Breast epithelium (tissue), 4 donors: ENCODE results near the gene TMEM163. TPM values are rescaled to one million over a fixed set of nuclear protein-coding genes. Genes with fewer than 3 reads are reported as not detected.

ENCODE experiments used
- DNase-seq, 2 donors: peaks; one replicate each; pipeline ENCODE4 v3.0.0-alpha.2; 2019; ENCODE audit warnings: low spot score in 2 of 2
- H3K27ac ChIP-seq, 2 donors: fragments of 200-600 bp; sonication (generic) in 1 of 2; one replicate each; pipeline ENCODE4 v1.5.1; 2016 to 2019; ENCODE audit warnings: mild to moderate bottlenecking in 1 of 2
- H3K27me3 ChIP-seq, 2 donors: fragments of 200-600 bp; sonication (generic) in 1 of 2; one replicate each; pipeline versions ENCODE4 v1.5.1 to v1.6.0; 2017 to 2019; ENCODE audit warnings: control low read depth in 1 of 2, mild to moderate bottlenecking in 1 of 2
- H3K36me3 ChIP-seq: fragments of 200-600 bp; one replicate; pipeline ENCODE4 v1.5.1; 2019
- H3K4me1 ChIP-seq, 2 donors: fragments of 200-600 bp; sonication (generic); one replicate each; pipeline ENCODE4 v1.5.1; 2016 to 2019; ENCODE audit warnings: control low read depth in 1 of 2
- H3K4me3 ChIP-seq, 3 donors: fragments of 200-600 bp; sonication (generic); 1 replicate in 2 of 3; 2 replicates in 1 of 3; pipeline ENCODE4 v1.5.1; 2016 to 2019; ENCODE audit warnings: mild to moderate bottlenecking in 3 of 3, moderate library complexity in 2 of 3
- H3K9me3 ChIP-seq, 2 donors: fragments of 200-600 bp; sonication (generic) in 1 of 2; one replicate each; pipeline ENCODE4 v1.5.1; 2016 to 2019; ENCODE audit warnings: control low read depth in 1 of 2
- POLR2A ChIP-seq: fragments of 450-650 bp; IDR thresholded peaks from one replicate; pipeline ENCODE4 v1.6.1; 2016; ENCODE audit warnings: antibody characterized with exemption, mild to moderate bottlenecking, moderate library complexity
- POLR2AphosphoS5 ChIP-seq, 3 donors: sonication (generic); formaldehyde crosslinking; IDR thresholded peaks; one replicate each; pipeline ENCODE4 v1.6.1; 2017; ENCODE audit warnings: antibody characterized with exemption in 3 of 3
- intact Hi-C: fragments of 100-400 bp; cut with DNase I; formaldehyde crosslinking; loops from one replicate; pipeline ENCODE4 v1.15.1; 2023; ENCODE audit warnings: low total_unique reads
- total RNA-seq, 3 donors: library from RNA; depleted of rRNA; stranded (reverse); fragments of >200 nt; gene quantifications; one replicate each; pipeline ENCODE4 v1.1.0, GENCODE V29; 2016
- TF ChIP-seq, protein P1 (sequence below), 3 donors: fragments of 450-650 bp; IDR thresholded peaks; one replicate each; pipeline ENCODE4 v1.5.1; 2016 to 2017; ENCODE audit warnings: antibody characterized with exemption in 3 of 3, mild to moderate bottlenecking in 3 of 3, moderate library complexity in 3 of 3

Gene TMEM163
- total RNA-seq, 3 donors from 2014 or later = 0.32 to 1.5 (median 0.66) TPM

DNA sequence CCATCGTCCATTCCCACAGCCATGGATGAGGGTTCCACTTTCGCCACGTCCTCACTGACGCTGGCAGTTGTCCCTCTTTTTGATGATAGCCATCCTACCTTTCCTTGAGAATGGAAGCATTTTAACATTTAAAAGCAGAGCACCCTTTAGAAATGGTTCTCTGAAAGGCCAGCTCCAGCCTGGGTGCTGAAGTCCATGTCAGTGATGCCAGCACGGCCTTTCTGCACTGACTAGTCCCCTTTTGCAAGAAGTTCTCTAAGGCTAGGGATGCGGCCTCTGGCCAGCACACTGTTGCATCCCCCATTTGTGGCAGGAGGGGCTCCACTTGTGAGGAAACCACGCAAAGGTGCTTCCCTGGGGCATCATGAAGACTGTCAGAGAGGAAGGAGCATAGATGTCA lies 261.4 kb downstream of the TMEM163 start:
- TF ChIP-seq POLR2A (no peak), POLR2AphosphoS5 (IDR thresholded peaks at IDR 0.05) (no peak)
- TF ChIP-seq, protein P1, sequence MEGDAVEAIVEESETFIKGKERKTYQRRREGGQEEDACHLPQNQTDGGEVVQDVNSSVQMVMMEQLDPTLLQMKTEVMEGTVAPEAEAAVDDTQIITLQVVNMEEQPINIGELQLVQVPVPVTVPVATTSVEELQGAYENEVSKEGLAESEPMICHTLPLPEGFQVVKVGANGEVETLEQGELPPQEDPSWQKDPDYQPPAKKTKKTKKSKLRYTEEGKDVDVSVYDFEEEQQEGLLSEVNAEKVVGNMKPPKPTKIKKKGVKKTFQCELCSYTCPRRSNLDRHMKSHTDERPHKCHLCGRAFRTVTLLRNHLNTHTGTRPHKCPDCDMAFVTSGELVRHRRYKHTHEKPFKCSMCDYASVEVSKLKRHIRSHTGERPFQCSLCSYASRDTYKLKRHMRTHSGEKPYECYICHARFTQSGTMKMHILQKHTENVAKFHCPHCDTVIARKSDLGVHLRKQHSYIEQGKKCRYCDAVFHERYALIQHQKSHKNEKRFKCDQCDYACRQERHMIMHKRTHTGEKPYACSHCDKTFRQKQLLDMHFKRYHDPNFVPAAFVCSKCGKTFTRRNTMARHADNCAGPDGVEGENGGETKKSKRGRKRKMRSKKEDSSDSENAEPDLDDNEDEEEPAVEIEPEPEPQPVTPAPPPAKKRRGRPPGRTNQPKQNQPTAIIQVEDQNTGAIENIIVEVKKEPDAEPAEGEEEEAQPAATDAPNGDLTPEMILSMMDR (IDR thresholded peaks at IDR 0.05) = no peak
- H3K4me3 ChIP-seq = no peak overlapping the region
- H3K27ac ChIP-seq = no peak overlapping the region
- no peak for DNase-seq
- no peaks in the 10 kb centered on the region for H3K4me1 ChIP-seq
- no peaks in the 10 kb centered on the region for H3K9me3 ChIP-seq
- intact Hi-C loops = no loop called here
- no peaks in the 10 kb centered on the region for H3K36me3 ChIP-seq
- no peaks in the 10 kb centered on the region for H3K27me3 ChIP-seq

DNA sequence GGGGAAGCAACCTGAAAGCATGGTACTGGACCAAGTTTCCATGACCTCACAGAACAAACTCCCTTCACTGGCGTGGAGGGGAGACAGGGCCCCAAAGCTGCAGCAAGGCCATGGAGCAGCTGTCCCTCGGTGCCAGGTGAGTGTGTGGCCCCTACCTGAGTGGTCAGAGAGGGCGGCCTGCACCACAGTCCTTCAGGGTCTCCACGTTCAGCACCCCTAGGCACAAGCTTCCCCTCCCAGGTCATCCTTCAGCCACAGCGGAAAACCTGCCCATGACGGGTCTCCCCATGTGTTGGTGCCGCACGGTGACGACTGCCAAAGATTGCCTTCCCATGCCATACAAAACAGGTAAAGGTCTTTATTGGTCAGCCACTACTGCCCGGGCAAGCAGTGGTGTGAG lies 263.4 kb downstream of the TMEM163 start:
- Histone ChIP-seq H3K27me3 (no peaks in the 10 kb centered on the region), H3K27ac (no peak overlapping the region), H3K36me3 (no peaks in the 10 kb centered on the region), H3K4me3 (no peak overlapping the region), H3K4me1 (no peaks in the 10 kb centered on the region), H3K9me3 (no peaks in the 10 kb centered on the region)
- intact Hi-C loops = no loop called here
- DNase-seq = no peak
- TF ChIP-seq, protein P1 (IDR thresholded peaks at IDR 0.05) = no peak

DNA sequence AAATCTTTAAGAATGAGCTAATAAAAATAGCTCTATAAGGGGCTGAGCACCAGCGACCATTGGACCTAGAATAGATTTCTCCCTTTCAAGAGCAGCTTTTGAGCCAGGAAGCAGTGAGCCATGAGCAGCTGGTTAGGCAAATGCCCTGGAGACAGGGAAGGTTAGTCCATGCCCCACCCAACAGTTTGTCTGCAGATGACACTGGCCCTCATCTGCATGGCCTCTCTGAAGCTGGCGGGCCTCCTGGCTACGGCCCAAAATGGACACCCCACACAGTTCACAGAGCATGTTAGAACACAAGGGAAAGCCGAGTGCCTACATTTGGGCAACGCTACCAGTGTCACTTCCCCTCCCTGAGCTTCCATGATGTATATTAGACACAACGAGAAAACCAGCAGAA lies 263.9 kb downstream of the TMEM163 start:
- TF ChIP-seq, protein P1 (IDR thresholded peaks at IDR 0.05) = no peak
- TF ChIP-seq POLR2AphosphoS5 (IDR thresholded peaks at IDR 0.05) (no peak), POLR2A (no peak)
- H3K4me3 ChIP-seq = no peak overlapping the region
- no peaks in the 10 kb centered on the region for H3K27me3 ChIP-seq
- no peak for DNase-seq
- H3K36me3 ChIP-seq = no peaks in the 10 kb centered on the region
- no peaks in the 10 kb centered on the region for H3K4me1 ChIP-seq
- intact Hi-C loops = no loop called here
- H3K27ac ChIP-seq = no peak overlapping the region
- H3K9me3 ChIP-seq = no peaks in the 10 kb centered on the region

DNA sequence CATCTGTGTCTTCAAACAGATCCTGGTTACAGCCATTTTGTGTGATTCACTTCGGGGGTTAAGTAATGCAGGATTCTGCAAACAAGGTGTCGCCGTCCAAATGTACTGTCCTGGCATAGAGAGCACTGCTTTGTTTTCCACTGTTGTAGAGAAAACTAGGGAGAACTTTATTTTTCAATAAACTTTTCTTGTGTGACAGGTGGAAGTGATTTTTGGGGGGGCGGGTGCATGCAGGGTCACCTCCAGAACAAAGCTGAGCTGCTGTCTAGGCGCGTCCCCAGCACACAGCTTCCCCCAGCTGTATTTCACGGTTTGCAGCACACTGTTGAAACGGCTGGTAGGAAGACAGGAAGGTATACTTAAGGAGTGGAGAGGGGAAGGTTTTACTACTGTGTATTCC lies 264.4 kb downstream of the TMEM163 start:
- no peaks in the 10 kb centered on the region for H3K36me3 ChIP-seq
- H3K4me1 ChIP-seq = no peaks in the 10 kb centered on the region
- DNase-seq = no peak
- H3K27ac ChIP-seq = no peak overlapping the region
- intact Hi-C loops = no loop called here
- no peak for TF ChIP-seq POLR2A
- TF ChIP-seq, protein P1 (IDR thresholded peaks at IDR 0.05) = no peak
- TF ChIP-seq POLR2AphosphoS5 (IDR thresholded peaks at IDR 0.05) = no peak
- H3K9me3 ChIP-seq = no peaks in the 10 kb centered on the region
- H3K27me3 ChIP-seq = no peaks in the 10 kb centered on the region
- no peak overlapping the region for H3K4me3 ChIP-seq

DNA sequence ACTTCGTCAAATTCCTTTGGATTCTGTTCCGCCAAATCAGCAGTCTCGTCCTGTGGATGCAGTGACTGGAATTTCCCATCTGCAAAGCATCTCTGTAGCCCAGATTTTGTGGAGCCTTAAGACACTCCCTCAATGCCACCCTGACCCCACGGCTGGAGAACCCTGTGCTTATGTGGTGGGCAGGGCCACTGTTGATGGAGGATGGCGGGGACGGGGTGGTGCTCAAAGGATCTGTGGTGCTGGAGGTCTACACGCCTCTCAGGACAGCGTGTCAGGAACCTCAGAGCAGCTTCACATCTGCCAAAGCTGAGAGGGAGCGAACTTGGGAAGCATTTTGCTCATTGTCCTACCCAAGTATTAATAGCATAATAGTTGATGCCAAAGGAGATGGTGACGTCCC lies 264.8 kb downstream of the TMEM163 start:
- Histone ChIP-seq H3K36me3 (no peaks in the 10 kb centered on the region), H3K4me1 (no peaks in the 10 kb centered on the region), H3K27me3 (no peaks in the 10 kb centered on the region), H3K27ac (no peak overlapping the region), H3K9me3 (no peaks in the 10 kb centered on the region), H3K4me3 (no peak overlapping the region)
- intact Hi-C loops = no loop called here
- TF ChIP-seq POLR2A (no peak), POLR2AphosphoS5 (IDR thresholded peaks at IDR 0.05) (no peak)
- TF ChIP-seq, protein P1 (IDR thresholded peaks at IDR 0.05) = no peak
- no peak for DNase-seq
